ENCODE results near the gene ASNSD1. TPM values are rescaled to one million over a fixed set of nuclear protein-coding genes. Genes with fewer than 3 reads are reported as not detected.

The ASNSD1 gene
- total and polyA plus RNA-seq, 2 of the 8 experiments (the other 6 are each of a cell fraction or from before 2014, with no cell fraction given) = 14.1 to 44.8 TPM

GRCh38 chr2:189660803-189661147 is 484 bp upstream of the ASNSD1 start (continued):
- TF ChIP-seq SP4 (IDR thresholded peaks at IDR 0.05; ENCODE audit: low read length) = no peak
- TF ChIP-seq RAD21 (IDR thresholded peaks at IDR 0.05 in 1 of 2, conservative IDR thresholded peaks at IDR 0.05 in 1 of 2; ENCODE audit: low read depth in 2 of 2, low read length in 2 of 2) = no peak
- TF ChIP-seq TAF1 (IDR thresholded peaks at IDR 0.05; ENCODE audit: low read depth, low read length) = no peak
- no peak for TF ChIP-seq HDAC6 (IDR thresholded peaks at IDR 0.05; ENCODE audit: low read depth, low read length)
- no peak for TF ChIP-seq GTF2F1 (IDR thresholded peaks at IDR 0.05; ENCODE audit: borderline replicate concordance, low read depth, low read length)
- no peak for TF ChIP-seq NRF1 (IDR thresholded peaks at IDR 0.05; ENCODE audit: low read depth, low read length)
- TF ChIP-seq HDAC2 (IDR thresholded peaks at IDR 0.05; ENCODE audit: borderline replicate concordance in 1 of 2, low read depth in 2 of 2, low read length in 2 of 2) = no peak
- no peak for TF ChIP-seq USF2 (IDR thresholded peaks at IDR 0.05; ENCODE audit: low read length)
